Measurements from ENCODE around the gene NCR3LG1. TPM values are rescaled to one million over a fixed set of nuclear protein-coding genes. Genes with fewer than 3 reads are reported as not detected.
A peak's percentile ranks its signal among the peaks of the same experiment; 100 is the strongest.

Gene NCR3LG1
- total and polyA plus RNA-seq, 2 of the 8 experiments (the other 6 are each of a cell fraction or from before 2014, with no cell fraction given), result 0.68 to 1.9 TPM

DNA sequence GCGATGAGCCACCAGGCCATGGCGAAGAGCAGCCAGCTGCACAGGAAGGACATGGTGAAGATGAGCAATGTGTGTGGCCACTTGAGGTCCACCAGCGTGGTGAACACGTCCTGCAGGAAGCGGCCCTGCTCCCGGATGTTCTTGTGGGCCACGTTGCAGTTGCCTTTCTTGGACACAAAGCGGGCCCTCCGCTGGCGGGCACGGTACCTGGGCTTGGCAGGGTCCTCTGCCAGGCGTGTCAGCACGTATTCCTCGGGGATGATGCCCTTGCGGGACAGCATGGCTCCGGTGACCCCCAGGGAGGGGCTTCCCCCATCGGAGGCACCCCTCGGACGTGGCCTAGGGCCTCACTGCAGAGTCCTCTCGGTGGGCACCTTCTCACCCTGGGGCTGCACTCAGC, 36.2 kb downstream of the NCR3LG1 start:
- Histone ChIP-seq H2AK5ac (ENCODE audit: low read depth, low read length) (peak overlapping the region; percentile 55), H3K56ac (replicated peaks; ENCODE audit: insufficient read length, low read depth, low read length) (no peak overlapping the region), H3K79me1 (ENCODE audit: low read depth, low read length) (no peaks in the 10 kb centered on the region; the same call in 1 of the 2 replicates), H3K4ac (replicated peaks; ENCODE audit: insufficient read length, low read depth, low read length) (no peak overlapping the region), H3K9ac (replicated peaks in 1 of 4; ENCODE audit: extremely low read depth in 1 of 4, low read depth in 3 of 4, low read length in 3 of 4) (no peak overlapping the region), H4K5ac (ENCODE audit: insufficient read length, low read depth, low read length) (no peak overlapping the region), H2BK15ac (ENCODE audit: low read length) (no peak overlapping the region), H2BK12ac (ENCODE audit: low read depth, low read length) (peak overlapping the region; percentile 80; the same call in 1 of the 2 replicates), H3K23me2 (ENCODE audit: low read depth, low read length) (no peaks in the 10 kb centered on the region), H3K4me3 (ENCODE audit: extremely low read depth in 1 of 4, insufficient read depth in 2 of 4, low read depth in 3 of 4, low read length in 4 of 4) (no peak overlapping the region), H2BK5ac (ENCODE audit: low read depth, low read length) (0 out of 2 replicates have a peak overlapping the region, but pooled peaks have one; percentile 24), H3K36me3 (ENCODE audit: control insufficient read depth in 2 of 4, insufficient read depth in 4 of 4, low read length in 3 of 4) (no peaks in the 10 kb centered on the region), H3K27me3 (replicated peaks in 1 of 4; ENCODE audit: control insufficient read depth in 3 of 4, extremely low read depth in 1 of 4, insufficient read depth in 3 of 4, low read length in 3 of 4) (peaks cover 0 to 7% (median 0%) of the 10 kb centered on the region in 4 experiments; a peak in 4 of 7 replicates), H2BK20ac (ENCODE audit: low read length) (no peak overlapping the region), H3K27ac (ENCODE audit: low read depth, low read length) (no peak overlapping the region), H2AFZ (ENCODE audit: low read length) (no peak overlapping the region), H3K4me1 (replicated peaks in 1 of 4; ENCODE audit: control insufficient read depth in 3 of 4, insufficient read depth in 4 of 4, low read length in 3 of 4) (peaks cover 0 to 12% (median 2%) of the 10 kb centered on the region in 4 experiments; a peak in 3 of 7 replicates), H4K20me1 (replicated peaks in 1 of 2; ENCODE audit: control insufficient read depth in 1 of 2, insufficient read depth in 2 of 2, low read length in 2 of 2) (peaks cover 0 to 3% of the 10 kb centered on the region in 2 experiments), H4K8ac (ENCODE audit: extremely low read depth, insufficient read depth, low read length) (peak overlapping the region; percentile 29; the same call in 1 of the 2 replicates), H2BK120ac (replicated peaks; ENCODE audit: low read depth, low read length) (no peak overlapping the region), H3K18ac (ENCODE audit: extremely low read depth, low read length) (no peak overlapping the region), H3K14ac (ENCODE audit: insufficient read length) (no peak overlapping the region), H3K4me2 (ENCODE audit: insufficient read depth in 1 of 2, low read depth in 2 of 2, low read length in 2 of 2) (no peak overlapping the region; a peak in 1 of 4 replicates), H4K91ac (replicated peaks; ENCODE audit: insufficient read length, low read length) (no peak overlapping the region), H3K23ac (ENCODE audit: insufficient read length) (no peak overlapping the region), H3K79me2 (ENCODE audit: control insufficient read depth in 1 of 2, insufficient read depth in 2 of 2, low read length in 2 of 2) (no peaks in the 10 kb centered on the region), H3K9me3 (ENCODE audit: insufficient read depth in 2 of 2, low read depth in 1 of 2, low read length in 1 of 2) (no peaks in the 10 kb centered on the region)
- POLR2A ChIA-PET (ENCODE audit: partially characterized antibody), result no interaction called here
- DNase-seq (ENCODE audit: low read depth in 1 of 2, low spot score in 2 of 2) (no peak), FAIRE-seq (no peak)
- 93% methylated on average over 20 of the region's 20 CpGs; no CpG with 5 or more reads in 1 of the 2 experiments for WGBS, 2 experiments (ENCODE audit: extremely low coverage in 1 of 2, insufficient coverage in 1 of 2, insufficient read length in 1 of 2, insufficient replicate concordance in 2 of 2, low coverage in 1 of 2, low lambda C conversion rate in 2 of 2, missing lambda C conversion rate in 1 of 2)
- CTCF ChIA-PET (ENCODE audit: partially characterized antibody), result interaction anchor here (0.7 to 38.8 kb wide), 9 partner anchors 8 to 184 kb away, joined by 3 to 1414 read pairs (median 5); partner anchors contain the start of gene ABCC8
- TF ChIP-seq, protein P1, sequence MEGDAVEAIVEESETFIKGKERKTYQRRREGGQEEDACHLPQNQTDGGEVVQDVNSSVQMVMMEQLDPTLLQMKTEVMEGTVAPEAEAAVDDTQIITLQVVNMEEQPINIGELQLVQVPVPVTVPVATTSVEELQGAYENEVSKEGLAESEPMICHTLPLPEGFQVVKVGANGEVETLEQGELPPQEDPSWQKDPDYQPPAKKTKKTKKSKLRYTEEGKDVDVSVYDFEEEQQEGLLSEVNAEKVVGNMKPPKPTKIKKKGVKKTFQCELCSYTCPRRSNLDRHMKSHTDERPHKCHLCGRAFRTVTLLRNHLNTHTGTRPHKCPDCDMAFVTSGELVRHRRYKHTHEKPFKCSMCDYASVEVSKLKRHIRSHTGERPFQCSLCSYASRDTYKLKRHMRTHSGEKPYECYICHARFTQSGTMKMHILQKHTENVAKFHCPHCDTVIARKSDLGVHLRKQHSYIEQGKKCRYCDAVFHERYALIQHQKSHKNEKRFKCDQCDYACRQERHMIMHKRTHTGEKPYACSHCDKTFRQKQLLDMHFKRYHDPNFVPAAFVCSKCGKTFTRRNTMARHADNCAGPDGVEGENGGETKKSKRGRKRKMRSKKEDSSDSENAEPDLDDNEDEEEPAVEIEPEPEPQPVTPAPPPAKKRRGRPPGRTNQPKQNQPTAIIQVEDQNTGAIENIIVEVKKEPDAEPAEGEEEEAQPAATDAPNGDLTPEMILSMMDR (IDR thresholded peaks at IDR 0.05; ENCODE audit: control extremely low read depth in 1 of 3, insufficient read depth in 1 of 3, low read depth in 1 of 3, low read length in 3 of 3), result no peak
- no peak for TF ChIP-seq KDM4A (IDR thresholded peaks at IDR 0.05; ENCODE audit: low read depth, low read length, severe bottlenecking)
- no peak for TF ChIP-seq NANOG (IDR thresholded peaks at IDR 0.05; ENCODE audit: insufficient read depth, low read depth, low read length, poor library complexity, severe bottlenecking)
- TF ChIP-seq KDM1A (IDR thresholded peaks at IDR 0.05; ENCODE audit: borderline replicate concordance, low read length), result no peak
- TF ChIP-seq CHD1 (IDR thresholded peaks at IDR 0.05; ENCODE audit: low read depth, low read length), result no peak
- no peak for TF ChIP-seq JUND (IDR thresholded peaks at IDR 0.05; ENCODE audit: low read length)
- no peak for TF ChIP-seq MAFK (IDR thresholded peaks at IDR 0.05; ENCODE audit: low read depth, low read length)
- no peak for TF ChIP-seq SRF (IDR thresholded peaks at IDR 0.05; ENCODE audit: low read depth, low read length)
- no peak for TF ChIP-seq HDAC6 (IDR thresholded peaks at IDR 0.05; ENCODE audit: low read depth, low read length)
- TF ChIP-seq EGR1 (IDR thresholded peaks at IDR 0.05; ENCODE audit: borderline replicate concordance, low read depth, low read length), result no peak
- TF ChIP-seq JUN (IDR thresholded peaks at IDR 0.05; ENCODE audit: low read depth, low read length), result no peak

Data from H1 (cell line).